Measurements from ENCODE around the gene CDH23. TPM values are rescaled to one million over a fixed set of nuclear protein-coding genes. Genes with fewer than 3 reads are reported as not detected.

The CDH23 gene
- total RNA-seq, 1 experiment from 2014 or later, result not detected

DNA sequence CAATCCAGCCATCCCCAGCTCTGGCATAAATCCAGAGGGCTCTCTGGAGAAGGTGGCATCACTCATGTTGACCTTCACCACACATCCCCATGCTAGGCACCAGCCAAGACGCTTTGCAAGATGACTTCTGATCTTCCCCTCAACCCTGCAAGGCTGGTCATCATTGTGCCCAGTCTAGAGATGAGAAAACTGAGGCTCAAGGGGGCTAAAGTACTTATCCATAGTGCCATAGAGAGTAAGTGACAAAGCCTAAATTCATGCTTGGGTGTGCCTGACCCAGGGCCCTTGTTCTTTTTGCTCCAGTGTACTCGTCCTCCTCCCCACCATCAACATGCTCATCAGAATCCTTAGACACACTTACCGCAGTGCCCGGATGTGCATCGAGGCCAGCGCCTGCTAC is 324.6 kb downstream of the CDH23 start:
- Histone ChIP-seq H3K9me2 (replicated peaks; ENCODE audit: low read length) (no peaks in the 10 kb centered on the region), H3K4me2 (ENCODE audit: low read length) (no peak overlapping the region), H3K9ac (ENCODE audit: low read length) (no peak overlapping the region), H3K36me3 (ENCODE audit: low read depth, low read length) (no peaks in the 10 kb centered on the region), H3F3A (ENCODE audit: low read length, unreplicated experiment) (no peaks in the 10 kb centered on the region), H3K4me3 (ENCODE audit: low read length) (no peak overlapping the region), H4K20me1 (ENCODE audit: low read length) (no peaks in the 10 kb centered on the region), H3K27me3 (ENCODE audit: low read length) (no peaks in the 10 kb centered on the region), H3K9me3 (ENCODE audit: low read length) (no peaks in the 10 kb centered on the region), H3K27ac (ENCODE audit: low read length) (no peak overlapping the region), H3K79me2 (ENCODE audit: low read length) (no peaks in the 10 kb centered on the region), H3K4me1 (ENCODE audit: insufficient read depth, low read length) (peaks cover 9% of the 10 kb centered on the region), H2AFZ (ENCODE audit: low read length) (no peak overlapping the region)
- TF ChIP-seq, protein P1, sequence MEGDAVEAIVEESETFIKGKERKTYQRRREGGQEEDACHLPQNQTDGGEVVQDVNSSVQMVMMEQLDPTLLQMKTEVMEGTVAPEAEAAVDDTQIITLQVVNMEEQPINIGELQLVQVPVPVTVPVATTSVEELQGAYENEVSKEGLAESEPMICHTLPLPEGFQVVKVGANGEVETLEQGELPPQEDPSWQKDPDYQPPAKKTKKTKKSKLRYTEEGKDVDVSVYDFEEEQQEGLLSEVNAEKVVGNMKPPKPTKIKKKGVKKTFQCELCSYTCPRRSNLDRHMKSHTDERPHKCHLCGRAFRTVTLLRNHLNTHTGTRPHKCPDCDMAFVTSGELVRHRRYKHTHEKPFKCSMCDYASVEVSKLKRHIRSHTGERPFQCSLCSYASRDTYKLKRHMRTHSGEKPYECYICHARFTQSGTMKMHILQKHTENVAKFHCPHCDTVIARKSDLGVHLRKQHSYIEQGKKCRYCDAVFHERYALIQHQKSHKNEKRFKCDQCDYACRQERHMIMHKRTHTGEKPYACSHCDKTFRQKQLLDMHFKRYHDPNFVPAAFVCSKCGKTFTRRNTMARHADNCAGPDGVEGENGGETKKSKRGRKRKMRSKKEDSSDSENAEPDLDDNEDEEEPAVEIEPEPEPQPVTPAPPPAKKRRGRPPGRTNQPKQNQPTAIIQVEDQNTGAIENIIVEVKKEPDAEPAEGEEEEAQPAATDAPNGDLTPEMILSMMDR (conservative IDR thresholded peaks at IDR 0.05; ENCODE audit: low read depth, low read length), result no peak
- no peak for TF ChIP-seq EZH2phosphoT487 (IDR thresholded peaks at IDR 0.05; ENCODE audit: borderline replicate concordance, low read length)
- no peak for TF ChIP-seq EZH2 (IDR thresholded peaks at IDR 0.05; ENCODE audit: low read length, unreplicated experiment)
- BruUV-seq (replicated peaks), result no TSS peak
- ChIA-PET POLR2A (ENCODE audit: unreplicated experiment) (no interaction called here), CTCF (no interaction called here)
- ATAC-seq, result no peak
- no peak for DNase-seq
- intact Hi-C loops (cut with micrococcal nuclease), result no loop called here

GRCh38 chr10:71722849-71723248 is 326.1 kb downstream of the CDH23 start:
- Histone ChIP-seq H3K79me2 (ENCODE audit: low read length) (no peaks in the 10 kb centered on the region), H3K9me3 (ENCODE audit: low read length) (no peaks in the 10 kb centered on the region), H3F3A (ENCODE audit: low read length, unreplicated experiment) (no peaks in the 10 kb centered on the region), H3K36me3 (ENCODE audit: low read depth, low read length) (no peaks in the 10 kb centered on the region), H3K4me2 (ENCODE audit: low read length) (no peak overlapping the region), H3K4me3 (ENCODE audit: low read length) (no peak overlapping the region), H3K9me2 (replicated peaks; ENCODE audit: low read length) (no peaks in the 10 kb centered on the region), H3K9ac (ENCODE audit: low read length) (no peak overlapping the region), H3K4me1 (ENCODE audit: insufficient read depth, low read length) (peaks cover 13% of the 10 kb centered on the region), H3K27me3 (ENCODE audit: low read length) (no peaks in the 10 kb centered on the region), H3K27ac (ENCODE audit: low read length) (no peak overlapping the region), H4K20me1 (ENCODE audit: low read length) (no peaks in the 10 kb centered on the region), H2AFZ (ENCODE audit: low read length) (no peak overlapping the region)
- DNase-seq, result no peak
- ATAC-seq, result no peak
- intact Hi-C loops (cut with micrococcal nuclease), result no loop called here
- BruUV-seq (replicated peaks), result no TSS peak
- CTCF ChIA-PET, result no interaction called here
- POLR2A ChIA-PET (ENCODE audit: unreplicated experiment), result no interaction called here
- TF ChIP-seq EZH2 (IDR thresholded peaks at IDR 0.05; ENCODE audit: low read length, unreplicated experiment) (no peak), EZH2phosphoT487 (IDR thresholded peaks at IDR 0.05; ENCODE audit: borderline replicate concordance, low read length) (no peak)
- TF ChIP-seq, protein P1 (conservative IDR thresholded peaks at IDR 0.05; ENCODE audit: low read depth, low read length), result no peak

DNA sequence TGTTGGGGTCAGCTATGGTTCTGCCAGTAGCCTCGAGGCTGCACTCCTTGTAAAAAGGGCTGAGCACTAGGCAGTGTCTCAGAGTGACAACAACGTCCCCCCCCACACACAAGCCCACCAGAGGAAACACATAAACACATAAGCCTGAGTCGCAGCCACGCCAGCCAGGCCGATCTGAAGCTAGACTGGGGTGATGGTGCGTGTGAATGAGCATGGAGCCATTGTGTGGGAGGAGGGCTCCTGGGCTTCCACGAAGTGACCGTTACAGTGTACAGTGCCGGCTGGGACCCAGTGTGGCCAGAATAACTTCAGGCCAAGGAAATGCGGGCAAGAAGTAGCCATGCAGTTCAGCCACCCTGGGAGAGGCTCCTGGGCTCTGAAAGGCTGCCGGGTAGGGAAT is 326.6 kb downstream of the CDH23 start:
- Histone ChIP-seq H3K9me3 (ENCODE audit: low read length) (no peaks in the 10 kb centered on the region), H3K9me2 (replicated peaks; ENCODE audit: low read length) (no peaks in the 10 kb centered on the region), H3F3A (ENCODE audit: low read length, unreplicated experiment) (no peaks in the 10 kb centered on the region), H3K27ac (ENCODE audit: low read length) (no peak overlapping the region), H2AFZ (ENCODE audit: low read length) (no peak overlapping the region), H3K79me2 (ENCODE audit: low read length) (no peaks in the 10 kb centered on the region), H4K20me1 (ENCODE audit: low read length) (no peaks in the 10 kb centered on the region), H3K4me2 (ENCODE audit: low read length) (no peak overlapping the region), H3K4me1 (ENCODE audit: insufficient read depth, low read length) (peaks cover 13% of the 10 kb centered on the region), H3K9ac (ENCODE audit: low read length) (no peak overlapping the region), H3K36me3 (ENCODE audit: low read depth, low read length) (no peaks in the 10 kb centered on the region), H3K27me3 (ENCODE audit: low read length) (no peaks in the 10 kb centered on the region), H3K4me3 (ENCODE audit: low read length) (no peak overlapping the region)
- BruUV-seq (replicated peaks), result no TSS peak
- CTCF ChIA-PET, result no interaction called here
- ATAC-seq (no peak), DNase-seq (no peak)
- intact Hi-C loops (cut with micrococcal nuclease), result no loop called here
- POLR2A ChIA-PET (ENCODE audit: unreplicated experiment), result no interaction called here
- TF ChIP-seq EZH2phosphoT487 (IDR thresholded peaks at IDR 0.05; ENCODE audit: borderline replicate concordance, low read length) (no peak), EZH2 (IDR thresholded peaks at IDR 0.05; ENCODE audit: low read length, unreplicated experiment) (no peak)
- TF ChIP-seq, protein P1 (conservative IDR thresholded peaks at IDR 0.05; ENCODE audit: low read depth, low read length), result no peak
